Spleen (tissue), 7 donors: ENCODE measurements around the gene UPK3A.

Experiments used
- POLR2A ChIP-seq, 3 donors: fragments of 450-650 bp; IDR thresholded peaks; one replicate each; pipeline ENCODE4 v1.5.1; 2017; ENCODE audit warnings: antibody characterized with exemption in 3 of 3, mild to moderate bottlenecking in 1 of 3
- TF ChIP-seq, protein P1 (sequence below), 11 experiments: fragments of 200-600 bp in 7 of 11; fragments of 450-650 bp in 4 of 11; sonication (generic) in 4 of 11; IDR thresholded peaks in 8 of 11; conservative IDR thresholded peaks in 3 of 11; 1 replicate in 7 of 11; 2 replicates in 4 of 11; pipeline versions ENCODE4 v1.4.0 to v1.8.0; 2016 to 2021; ENCODE audit warnings: antibody characterized with exemption in 11 of 11, inconsistent platforms in 4 of 11, mild to moderate bottlenecking in 1 of 11
- donor health status: DM: no; HTN: no; CAD: no; lungs with moderate emphysema.
- donor health status: DM: no; HTN: no; CAD: no.
- donor health status: DM: no; HTN: no; CAD: no.

GRCh38 chr22:45337536-45337935 lies 52.8 kb downstream of the UPK3A start:
- TF ChIP-seq, protein P1, sequence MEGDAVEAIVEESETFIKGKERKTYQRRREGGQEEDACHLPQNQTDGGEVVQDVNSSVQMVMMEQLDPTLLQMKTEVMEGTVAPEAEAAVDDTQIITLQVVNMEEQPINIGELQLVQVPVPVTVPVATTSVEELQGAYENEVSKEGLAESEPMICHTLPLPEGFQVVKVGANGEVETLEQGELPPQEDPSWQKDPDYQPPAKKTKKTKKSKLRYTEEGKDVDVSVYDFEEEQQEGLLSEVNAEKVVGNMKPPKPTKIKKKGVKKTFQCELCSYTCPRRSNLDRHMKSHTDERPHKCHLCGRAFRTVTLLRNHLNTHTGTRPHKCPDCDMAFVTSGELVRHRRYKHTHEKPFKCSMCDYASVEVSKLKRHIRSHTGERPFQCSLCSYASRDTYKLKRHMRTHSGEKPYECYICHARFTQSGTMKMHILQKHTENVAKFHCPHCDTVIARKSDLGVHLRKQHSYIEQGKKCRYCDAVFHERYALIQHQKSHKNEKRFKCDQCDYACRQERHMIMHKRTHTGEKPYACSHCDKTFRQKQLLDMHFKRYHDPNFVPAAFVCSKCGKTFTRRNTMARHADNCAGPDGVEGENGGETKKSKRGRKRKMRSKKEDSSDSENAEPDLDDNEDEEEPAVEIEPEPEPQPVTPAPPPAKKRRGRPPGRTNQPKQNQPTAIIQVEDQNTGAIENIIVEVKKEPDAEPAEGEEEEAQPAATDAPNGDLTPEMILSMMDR (IDR thresholded peaks at IDR 0.05 in 8 of 11, conservative IDR thresholded peaks at IDR 0.05 in 3 of 11) = no peak
- TF ChIP-seq POLR2A (IDR thresholded peaks at IDR 0.05) = no peak
